Medulla oblongata (tissue), 1 donor: ENCODE measurements around the gene MIER1.
A peak's percentile ranks its signal among the peaks of the same experiment; 100 is the strongest.
"Not testable (repeated sequence)": the region's sequence is repeated elsewhere in the genome, so short reads cannot be mapped to it uniquely, and the experiment has no call there.

Experiments
- DNase-seq: peaks from one replicate; pipeline ENCODE4 v3.0.0-alpha.2; 2015; ENCODE audit errors: extremely low spot score

The MIER1 gene

DNA sequence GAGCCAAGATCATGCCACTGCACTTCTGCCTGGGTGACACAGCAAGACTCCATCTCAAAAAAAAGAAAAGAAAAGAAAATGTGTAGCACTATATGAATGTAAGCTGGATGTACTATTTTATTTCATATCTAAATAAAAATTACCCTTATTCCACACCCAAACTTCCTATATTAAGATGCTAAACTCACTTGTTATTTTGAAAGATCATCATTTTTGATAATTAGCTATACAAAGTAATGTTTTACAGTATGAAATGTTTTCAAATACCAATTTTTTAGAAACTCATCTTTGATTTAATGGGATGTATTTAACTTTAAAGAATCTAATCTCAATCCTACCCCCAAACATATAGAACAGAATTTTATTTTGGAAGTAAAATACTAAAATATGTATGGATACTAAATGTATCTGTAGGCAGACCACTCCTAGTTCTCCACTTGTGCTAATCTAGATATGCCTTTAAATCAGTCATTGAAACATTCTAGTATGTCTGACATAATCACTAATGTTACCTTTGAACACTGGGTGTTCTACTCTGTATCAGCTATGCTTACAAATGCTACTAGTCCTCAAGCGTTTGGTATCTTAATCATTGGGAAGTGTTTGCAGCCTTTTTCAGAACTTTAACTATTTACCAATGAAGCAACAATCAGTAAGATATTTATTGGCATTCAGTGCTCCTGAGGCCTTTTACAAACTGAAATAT lies 12.9 kb downstream of the MIER1 start:
- no peak for DNase-seq

DNA sequence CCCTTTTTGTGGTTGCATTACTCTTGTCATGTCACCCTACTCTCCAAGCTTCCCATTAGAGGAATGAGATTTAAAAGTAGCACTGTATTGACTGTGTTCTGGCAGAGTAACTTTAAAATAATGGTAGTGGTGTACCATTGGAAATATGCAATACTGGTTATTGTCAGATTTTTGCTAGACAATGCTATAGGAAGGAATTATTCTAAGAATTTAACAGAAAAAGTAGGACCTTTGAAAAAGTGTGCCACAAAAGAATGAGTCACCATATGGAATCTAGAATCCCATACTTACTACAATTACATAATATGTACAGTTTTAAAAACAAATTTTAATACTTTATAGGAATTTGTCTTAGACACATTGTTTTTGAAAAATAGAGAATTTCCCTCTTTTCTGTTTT lies 13.8 kb downstream of the MIER1 start:
- no peak for DNase-seq

- DNase-seq: no peak
Measured at GRCh38 chr1:66940981-66941380, 16.2 kb downstream of the MIER1 start.

DNA sequence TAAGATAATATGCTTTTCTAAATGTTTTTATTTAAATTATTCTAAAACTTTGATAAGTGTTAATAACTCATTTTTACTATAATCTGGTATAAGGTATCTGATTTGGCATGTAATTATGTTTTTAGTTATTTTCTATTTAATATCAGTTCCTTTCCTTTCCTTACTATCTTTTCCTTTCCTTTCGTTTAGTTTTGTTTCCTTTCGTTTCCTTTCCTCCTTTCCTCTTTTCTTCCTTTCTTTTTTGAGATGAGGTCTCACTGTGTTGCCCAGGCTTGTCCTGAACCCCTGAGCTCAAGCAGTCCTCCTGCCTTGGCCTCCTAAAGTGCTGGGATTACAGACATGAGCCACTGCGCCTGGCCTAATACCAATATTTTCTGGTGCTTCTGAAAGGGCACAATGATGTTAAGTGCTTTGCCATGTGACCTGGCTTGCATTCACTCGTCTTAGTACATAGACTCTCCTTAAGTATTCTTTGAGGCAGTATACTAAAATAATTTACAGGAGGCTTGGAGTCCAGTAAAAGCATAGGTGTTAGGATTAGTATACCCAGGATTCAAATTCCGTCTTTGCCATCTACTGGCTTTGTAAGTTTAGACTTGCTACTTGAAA lies 18.7 kb downstream of the MIER1 start:
- DNase-seq: no peak

DNA sequence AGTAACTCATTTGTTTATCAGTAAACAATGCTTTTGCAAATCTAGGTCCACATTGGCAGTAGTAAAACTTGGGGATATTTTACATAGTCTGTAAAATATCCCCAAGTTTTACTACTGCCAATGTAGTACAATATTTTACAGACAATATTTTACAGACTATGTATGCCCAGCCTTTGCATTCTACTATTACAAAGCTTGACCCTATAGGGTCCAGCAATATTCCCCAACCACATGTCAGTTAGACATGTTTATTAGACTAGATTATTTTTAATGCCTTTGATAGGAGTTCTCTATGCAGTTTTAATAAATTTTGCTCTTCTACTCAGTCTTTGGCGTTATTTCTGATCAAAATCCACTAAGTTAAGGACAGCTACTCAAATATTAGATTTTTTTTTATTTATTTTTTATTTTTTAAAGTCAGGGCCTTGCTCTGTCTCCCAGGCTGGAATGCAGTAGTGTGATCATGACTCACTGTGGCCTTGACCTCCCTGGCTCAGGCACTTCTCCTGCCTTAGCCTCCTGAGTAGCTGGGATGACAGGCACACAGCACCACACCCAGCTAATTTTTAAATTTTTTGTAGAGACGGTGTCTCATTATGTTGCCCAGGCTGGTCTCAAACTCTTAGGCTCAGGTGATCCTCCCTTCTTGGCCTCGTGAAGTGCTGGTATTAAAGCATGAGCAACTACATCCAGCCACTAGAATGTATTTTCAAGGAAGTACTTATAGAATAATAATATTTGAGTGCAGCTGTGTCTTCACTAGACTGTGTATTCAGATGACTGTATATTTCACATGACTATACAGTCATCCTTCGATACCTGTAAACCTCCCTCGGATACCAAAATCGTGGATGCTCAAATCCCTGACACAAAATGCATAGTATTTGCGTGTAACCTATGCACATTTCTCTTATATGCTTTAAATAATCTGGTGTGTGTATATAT lies 19.8 kb downstream of the MIER1 start:
- DNase-seq: no peak

DNA sequence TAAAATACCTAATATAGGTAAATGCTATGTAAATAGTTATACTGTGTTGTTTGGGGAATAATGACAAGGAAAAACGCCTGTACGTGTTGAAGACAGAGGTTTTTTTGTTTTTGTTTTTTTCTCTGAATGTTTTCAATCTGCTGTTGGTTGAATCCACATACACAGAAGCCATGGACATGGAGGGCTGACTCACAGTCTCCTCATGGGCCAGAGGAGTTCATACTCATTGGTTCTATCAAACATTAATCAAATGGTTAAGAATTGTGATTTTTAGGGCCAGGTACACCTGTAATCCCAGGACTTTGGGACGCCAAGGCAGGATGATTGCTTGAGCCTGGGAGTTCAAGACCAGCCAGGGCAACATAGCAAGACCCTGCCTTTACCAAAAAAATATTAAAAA lies 20.5 kb downstream of the MIER1 start:
- DNase-seq: no peak

DNA sequence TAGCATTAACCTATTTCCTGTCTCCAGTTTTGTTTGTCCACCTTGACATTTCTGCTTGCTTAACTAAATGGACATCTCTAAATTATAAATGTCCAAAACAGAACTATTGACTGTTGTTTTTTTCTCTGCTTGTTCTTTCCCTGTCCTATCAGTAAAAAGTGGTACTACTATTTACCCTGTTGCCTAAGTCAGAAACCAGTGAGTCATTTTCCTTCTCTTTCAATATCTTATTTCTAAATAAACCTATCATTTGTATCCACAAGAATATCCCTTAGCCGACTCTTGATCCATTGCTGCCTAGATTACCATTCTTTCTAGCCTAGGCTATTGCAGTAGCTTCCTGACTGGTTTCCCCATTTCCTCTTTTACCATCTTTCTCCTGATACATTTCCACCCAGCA lies 22.5 kb downstream of the MIER1 start:
- DNase-seq: no peak

GRCh38 chr1:66951513-66951912 lies 26.7 kb downstream of the MIER1 start:
- DNase-seq: no peak

DNA sequence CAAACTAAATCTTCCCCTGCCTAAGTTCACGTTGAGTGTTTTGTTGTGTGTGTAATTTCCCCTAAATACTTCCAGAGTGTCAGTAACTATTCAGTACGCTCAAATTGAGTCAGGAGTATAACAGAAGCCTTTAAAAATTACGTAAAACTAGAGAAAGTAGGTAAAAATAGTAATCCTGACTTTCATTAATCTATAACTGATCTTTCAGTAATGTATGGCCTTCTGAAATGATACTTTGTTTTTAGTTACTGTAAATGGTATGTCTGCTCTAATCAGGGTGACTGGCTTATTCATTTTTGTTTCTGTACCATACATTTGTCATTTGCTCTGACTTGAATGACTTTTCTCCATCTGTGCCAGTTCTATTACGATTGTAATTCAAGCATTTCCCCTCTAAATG lies 29.4 kb downstream of the MIER1 start:
- no peak for DNase-seq

GRCh38 chr1:66957938-66958337 lies 33.1 kb downstream of the MIER1 start:
- no peak for DNase-seq

GRCh38 chr1:66966188-66966873 lies 41.5 kb downstream of the MIER1 start:
- DNase-seq: not testable (repeated sequence)

DNA sequence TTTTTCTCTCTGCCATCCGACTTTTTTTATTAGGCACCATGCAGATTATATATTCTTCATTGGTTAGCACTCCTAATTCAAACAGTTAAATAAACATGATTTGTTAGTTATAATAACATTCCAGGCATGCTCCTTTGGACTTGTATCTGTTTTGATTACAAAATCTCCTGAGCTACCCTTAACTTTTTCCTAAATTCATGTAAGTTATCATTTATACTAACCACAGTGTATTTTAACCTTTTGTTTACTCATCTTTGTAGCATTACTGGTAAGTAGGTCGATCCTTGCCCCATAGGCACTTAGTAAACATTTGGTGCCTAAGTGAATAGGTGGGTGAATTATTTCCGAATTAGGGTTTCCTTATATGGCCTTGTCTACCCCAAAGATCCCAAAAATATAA lies 43.8 kb downstream of the MIER1 start:
- no peak for DNase-seq

GRCh38 chr1:66978201-66978600 lies 53.4 kb downstream of the MIER1 start:
- DNase-seq: no peak

GRCh38 chr1:66979621-66980020 lies 54.8 kb downstream of the MIER1 start:
- DNase-seq: not testable (repeated sequence)

GRCh38 chr1:66980745-66981367 lies 56.1 kb downstream of the MIER1 start:
- peak; percentile 21 for DNase-seq

GRCh38 chr1:66981679-66982078 lies 56.9 kb downstream of the MIER1 start:
- DNase-seq: peak; percentile 89

DNA sequence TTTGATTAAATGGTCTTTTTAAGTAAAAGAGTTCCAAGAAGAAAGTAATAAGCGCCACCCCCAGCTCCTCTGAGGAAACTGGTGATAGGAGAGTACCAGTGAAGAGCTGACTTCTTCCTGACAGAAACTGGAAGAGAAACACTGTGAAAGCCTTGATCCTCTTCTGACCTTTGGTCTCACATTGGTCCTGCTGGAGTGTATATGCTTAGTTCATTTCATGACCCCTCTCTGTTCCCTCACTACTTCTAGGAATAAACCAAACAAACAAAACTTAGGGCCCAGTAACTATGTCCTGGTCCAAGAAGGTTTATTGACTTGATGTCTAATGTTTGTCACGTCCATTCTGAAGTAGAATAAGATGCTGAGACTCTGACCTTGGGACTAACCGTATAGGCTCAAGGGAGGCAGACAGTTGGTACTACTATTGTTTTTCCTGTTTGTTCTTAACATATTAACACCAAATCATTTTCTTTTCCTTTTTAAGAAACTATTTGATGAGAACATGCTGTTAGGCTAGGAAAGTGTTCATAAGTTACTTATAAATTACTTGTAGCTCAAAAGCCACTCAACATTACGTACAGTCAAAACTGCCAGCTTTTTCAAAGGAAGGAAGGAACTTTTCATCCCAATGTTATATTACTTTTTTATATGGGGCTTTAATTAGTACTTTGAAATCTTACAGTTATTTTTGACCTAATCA lies 57.9 kb downstream of the MIER1 start:
- DNase-seq: no peak

GRCh38 chr1:66984491-66984890 lies 59.7 kb downstream of the MIER1 start:
- no peak for DNase-seq

- DNase-seq: no peak
Measured at GRCh38 chr1:66985835-66986234, 61.0 kb downstream of the MIER1 start.

GRCh38 chr1:66993076-66993475 lies 68.3 kb downstream of the MIER1 start:
- no peak for DNase-seq
